ENCODE results near the gene PDE3A. TPM values are rescaled to one million over a fixed set of nuclear protein-coding genes. Genes with fewer than 3 reads are reported as not detected.

The PDE3A gene
- total RNA-seq, 4 donors from 2014 or later: 7.7 to 75.8 (median 18.7) TPM

DNA sequence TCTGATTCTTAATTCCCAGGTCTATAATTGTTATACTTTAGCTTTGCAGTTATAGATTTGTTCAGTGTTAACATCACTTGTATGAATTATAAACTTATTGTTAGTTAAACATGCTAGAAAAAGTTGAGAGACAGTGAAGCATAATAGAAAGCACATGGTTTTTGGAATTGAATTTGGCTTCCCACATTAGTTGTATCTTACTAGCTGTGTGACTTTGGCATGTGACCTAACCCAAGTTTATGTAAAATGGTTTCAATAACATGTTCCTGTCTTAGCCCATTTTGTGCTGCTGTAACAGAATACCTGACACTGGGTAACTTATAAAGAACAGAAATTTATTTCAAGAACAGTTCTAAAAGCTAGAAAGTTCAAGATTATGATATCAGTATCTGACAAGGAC is 146.3 kb downstream of the PDE3A start:
- no peak for TF ChIP-seq POLR2A (IDR thresholded peaks at IDR 0.05)
- TF ChIP-seq, protein P1, sequence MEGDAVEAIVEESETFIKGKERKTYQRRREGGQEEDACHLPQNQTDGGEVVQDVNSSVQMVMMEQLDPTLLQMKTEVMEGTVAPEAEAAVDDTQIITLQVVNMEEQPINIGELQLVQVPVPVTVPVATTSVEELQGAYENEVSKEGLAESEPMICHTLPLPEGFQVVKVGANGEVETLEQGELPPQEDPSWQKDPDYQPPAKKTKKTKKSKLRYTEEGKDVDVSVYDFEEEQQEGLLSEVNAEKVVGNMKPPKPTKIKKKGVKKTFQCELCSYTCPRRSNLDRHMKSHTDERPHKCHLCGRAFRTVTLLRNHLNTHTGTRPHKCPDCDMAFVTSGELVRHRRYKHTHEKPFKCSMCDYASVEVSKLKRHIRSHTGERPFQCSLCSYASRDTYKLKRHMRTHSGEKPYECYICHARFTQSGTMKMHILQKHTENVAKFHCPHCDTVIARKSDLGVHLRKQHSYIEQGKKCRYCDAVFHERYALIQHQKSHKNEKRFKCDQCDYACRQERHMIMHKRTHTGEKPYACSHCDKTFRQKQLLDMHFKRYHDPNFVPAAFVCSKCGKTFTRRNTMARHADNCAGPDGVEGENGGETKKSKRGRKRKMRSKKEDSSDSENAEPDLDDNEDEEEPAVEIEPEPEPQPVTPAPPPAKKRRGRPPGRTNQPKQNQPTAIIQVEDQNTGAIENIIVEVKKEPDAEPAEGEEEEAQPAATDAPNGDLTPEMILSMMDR (IDR thresholded peaks at IDR 0.05): no peak
- H3K9me3 ChIP-seq: no peaks in the 10 kb centered on the region
- no peak overlapping the region for H3K27ac ChIP-seq
- no peaks in the 10 kb centered on the region for H3K36me3 ChIP-seq
- intact Hi-C loops (cut with DNase I; ENCODE audit: low total_unique reads): no loop called here
- no peaks in the 10 kb centered on the region for H3K27me3 ChIP-seq
- H3K4me3 ChIP-seq: no peak overlapping the region
- no peak for DNase-seq
- no peaks in the 10 kb centered on the region for H3K4me1 ChIP-seq

DNA sequence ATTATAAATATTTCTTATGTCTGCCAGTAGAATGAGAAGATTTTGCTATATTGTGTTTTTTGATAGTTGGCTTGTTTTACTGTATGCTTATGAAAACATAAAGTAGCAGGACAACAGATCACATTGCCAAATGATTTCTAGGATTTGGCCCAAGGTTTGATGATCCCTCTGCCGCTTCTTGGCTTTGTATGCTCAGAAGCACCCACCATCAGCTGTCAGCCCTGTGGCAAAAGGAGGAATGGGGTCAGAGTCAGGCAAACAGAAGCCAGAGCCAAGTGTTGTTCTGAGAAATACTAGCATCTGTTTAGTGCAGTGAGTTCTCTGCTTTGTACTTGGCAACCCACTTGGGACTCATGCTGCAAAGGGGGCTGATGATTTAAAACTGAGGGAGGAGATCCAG is 152.2 kb downstream of the PDE3A start:
- Histone ChIP-seq H3K36me3 (no peaks in the 10 kb centered on the region), H3K27me3 (no peaks in the 10 kb centered on the region), H3K27ac (no peak overlapping the region), H3K4me3 (no peak overlapping the region), H3K4me1 (no peaks in the 10 kb centered on the region), H3K9me3 (no peaks in the 10 kb centered on the region)
- intact Hi-C loops (cut with DNase I; ENCODE audit: low total_unique reads): no loop called here
- DNase-seq: no peak
- TF ChIP-seq POLR2A (IDR thresholded peaks at IDR 0.05): no peak
- TF ChIP-seq, protein P1 (IDR thresholded peaks at IDR 0.05): no peak

DNA sequence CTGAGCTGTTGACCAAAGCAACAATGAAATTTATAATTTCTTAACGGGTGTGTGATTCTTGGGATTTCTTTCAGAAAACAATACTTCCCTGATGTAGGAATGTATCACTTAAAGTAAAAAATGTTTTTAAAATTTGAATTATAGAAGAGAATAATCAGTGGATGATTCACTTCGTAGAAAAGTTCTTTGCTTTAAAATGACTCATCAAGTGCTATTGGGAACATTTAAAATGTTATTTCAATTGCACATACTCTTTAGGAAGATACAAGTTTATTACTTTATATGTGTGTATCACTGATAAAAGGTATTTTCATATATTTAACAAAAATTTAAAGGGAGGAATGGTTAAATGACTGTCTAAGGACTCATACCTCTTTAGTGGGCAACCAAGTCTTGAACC is 155.3 kb downstream of the PDE3A start:
- Histone ChIP-seq H3K36me3 (no peaks in the 10 kb centered on the region), H3K9me3 (no peaks in the 10 kb centered on the region), H3K4me1 (no peaks in the 10 kb centered on the region), H3K4me3 (no peak overlapping the region), H3K27ac (no peak overlapping the region), H3K27me3 (no peaks in the 10 kb centered on the region)
- no peak for TF ChIP-seq POLR2A (IDR thresholded peaks at IDR 0.05)
- TF ChIP-seq, protein P1 (IDR thresholded peaks at IDR 0.05): no peak
- no peak for DNase-seq
- intact Hi-C loops (cut with DNase I; ENCODE audit: low total_unique reads): no loop called here

DNA sequence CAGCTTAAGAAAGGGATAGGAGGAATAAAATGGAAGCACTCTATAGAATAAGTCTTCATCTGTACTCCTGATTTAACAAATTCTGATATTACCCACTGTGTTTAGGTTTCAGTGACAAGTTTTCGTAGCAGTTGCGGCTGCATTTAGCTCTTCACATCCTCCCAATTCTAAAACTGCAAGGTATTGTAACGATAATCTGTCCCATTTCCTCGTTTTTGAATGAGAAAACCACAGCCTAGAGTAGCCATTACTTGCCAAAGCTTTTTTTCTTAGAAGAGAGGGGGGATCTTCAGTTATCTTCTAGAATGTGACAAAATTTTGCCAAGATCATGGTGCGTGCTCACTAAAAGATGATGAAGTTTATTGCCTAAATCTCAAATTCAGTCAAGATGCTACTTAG is 155.8 kb downstream of the PDE3A start:
- H3K4me3 ChIP-seq: no peak overlapping the region
- intact Hi-C loops (cut with DNase I; ENCODE audit: low total_unique reads): no loop called here
- no peaks in the 10 kb centered on the region for H3K9me3 ChIP-seq
- H3K27me3 ChIP-seq: no peaks in the 10 kb centered on the region
- H3K4me1 ChIP-seq: no peaks in the 10 kb centered on the region
- H3K27ac ChIP-seq: no peak overlapping the region
- no peak for TF ChIP-seq POLR2A (IDR thresholded peaks at IDR 0.05)
- TF ChIP-seq, protein P1 (IDR thresholded peaks at IDR 0.05): no peak
- no peak for DNase-seq
- no peaks in the 10 kb centered on the region for H3K36me3 ChIP-seq

DNA sequence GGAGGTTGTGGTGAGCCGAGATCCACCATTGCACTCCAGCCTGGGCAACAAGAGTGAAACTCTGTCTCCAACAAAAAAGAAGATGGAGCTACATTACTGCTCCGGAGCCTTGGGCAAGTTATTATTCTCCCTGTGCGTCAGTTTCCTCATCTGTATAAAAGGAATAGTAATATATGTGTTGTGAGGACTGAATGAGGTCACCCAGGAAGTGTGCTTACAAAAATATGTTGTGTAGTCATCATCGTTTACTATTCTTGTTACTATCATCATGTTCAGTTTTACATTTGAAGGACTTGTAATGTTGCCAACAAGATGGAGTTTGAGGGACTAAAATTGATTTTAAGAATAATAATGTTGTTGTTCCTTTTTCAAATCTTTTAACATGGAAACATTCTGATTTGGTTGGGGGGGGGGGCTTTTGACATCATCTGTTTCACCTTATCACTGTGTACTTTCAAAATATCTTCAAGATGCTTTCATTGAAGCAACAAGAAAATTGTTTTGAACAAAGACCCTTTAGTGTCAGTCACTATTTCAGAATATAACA is 156.8 kb downstream of the PDE3A start:
- Histone ChIP-seq H3K27me3 (no peaks in the 10 kb centered on the region), H3K9me3 (no peaks in the 10 kb centered on the region), H3K4me3 (no peak overlapping the region), H3K36me3 (no peaks in the 10 kb centered on the region), H3K27ac (no peak overlapping the region), H3K4me1 (no peaks in the 10 kb centered on the region)
- TF ChIP-seq, protein P1 (IDR thresholded peaks at IDR 0.05): no peak
- TF ChIP-seq POLR2A (IDR thresholded peaks at IDR 0.05): no peak
- no peak for DNase-seq
- intact Hi-C loops (cut with DNase I; ENCODE audit: low total_unique reads): no loop called here
